Fibroblast of villous mesenchyme (primary cell): ENCODE data around the gene SLC19A3. TPM values are rescaled to one million over a fixed set of nuclear protein-coding genes. Genes with fewer than 3 reads are reported as not detected.

Experiments used
- DNase-seq: peaks from one replicate; pipeline ENCODE4 v3.0.0-alpha.2; 2010; ENCODE audit warnings: low read depth
- H3K4me3 ChIP-seq: 2 replicates; pipeline ENCODE4 v1.5.1; 2011; ENCODE audit warnings: low read depth, mild to moderate bottlenecking, low read length
- total RNA-seq: library from RNA; depleted of rRNA; stranded (reverse); fragments of >200 nt; gene quantifications from 2 replicates; pipeline ENCODE4 v1.2.3, GENCODE V29; 2012
- TF ChIP-seq, protein P1 (sequence below): IDR thresholded peaks from 2 replicates; pipeline ENCODE4 v1.5.1; 2012; ENCODE audit warnings: low read depth, mild to moderate bottlenecking, low read length; ENCODE audit not compliant: insufficient read depth

The SLC19A3 gene
- total RNA-seq, 1 donor, result under 0.01 TPM

GRCh38 chr2:227657199-227657845, 60.5 kb downstream of the SLC19A3 start:
- no peak overlapping the region for H3K4me3 ChIP-seq
- TF ChIP-seq, protein P1, sequence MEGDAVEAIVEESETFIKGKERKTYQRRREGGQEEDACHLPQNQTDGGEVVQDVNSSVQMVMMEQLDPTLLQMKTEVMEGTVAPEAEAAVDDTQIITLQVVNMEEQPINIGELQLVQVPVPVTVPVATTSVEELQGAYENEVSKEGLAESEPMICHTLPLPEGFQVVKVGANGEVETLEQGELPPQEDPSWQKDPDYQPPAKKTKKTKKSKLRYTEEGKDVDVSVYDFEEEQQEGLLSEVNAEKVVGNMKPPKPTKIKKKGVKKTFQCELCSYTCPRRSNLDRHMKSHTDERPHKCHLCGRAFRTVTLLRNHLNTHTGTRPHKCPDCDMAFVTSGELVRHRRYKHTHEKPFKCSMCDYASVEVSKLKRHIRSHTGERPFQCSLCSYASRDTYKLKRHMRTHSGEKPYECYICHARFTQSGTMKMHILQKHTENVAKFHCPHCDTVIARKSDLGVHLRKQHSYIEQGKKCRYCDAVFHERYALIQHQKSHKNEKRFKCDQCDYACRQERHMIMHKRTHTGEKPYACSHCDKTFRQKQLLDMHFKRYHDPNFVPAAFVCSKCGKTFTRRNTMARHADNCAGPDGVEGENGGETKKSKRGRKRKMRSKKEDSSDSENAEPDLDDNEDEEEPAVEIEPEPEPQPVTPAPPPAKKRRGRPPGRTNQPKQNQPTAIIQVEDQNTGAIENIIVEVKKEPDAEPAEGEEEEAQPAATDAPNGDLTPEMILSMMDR, result no peak
- DNase-seq, result peak; percentile 22

DNA sequence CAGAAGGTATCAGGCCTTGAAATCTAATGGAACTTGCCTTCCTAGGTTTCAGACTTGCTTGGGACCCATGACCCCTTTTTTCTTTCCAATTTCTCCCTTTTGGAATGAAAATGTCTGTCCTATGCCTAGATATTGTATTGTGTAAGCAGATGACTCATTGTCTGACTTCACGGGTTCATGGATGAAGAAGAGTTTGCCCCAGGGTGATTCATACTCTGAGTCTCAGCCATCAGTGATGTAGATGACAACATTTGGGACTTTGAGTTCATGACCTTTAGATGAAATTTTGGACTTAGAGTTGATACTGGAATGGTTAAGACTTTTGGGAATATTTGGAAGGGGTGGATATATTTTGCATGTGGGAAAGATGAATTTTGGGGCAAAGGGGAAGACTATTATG, 62.4 kb downstream of the SLC19A3 start:
- TF ChIP-seq, protein P1, result no peak
- H3K4me3 ChIP-seq, result no peak overlapping the region
- peak; percentile 90 for DNase-seq

GRCh38 chr2:227654426-227654825, 63.4 kb downstream of the SLC19A3 start:
- H3K4me3 ChIP-seq, result no peak overlapping the region
- TF ChIP-seq, protein P1, result no peak
- DNase-seq, result no peak

- peak; percentile 61 for DNase-seq
- no peak overlapping the region for H3K4me3 ChIP-seq
- TF ChIP-seq, protein P1, result no peak
These were observed 64.4 kb downstream of the SLC19A3 start for GRCh38 chr2:227653419-227653818.

DNA sequence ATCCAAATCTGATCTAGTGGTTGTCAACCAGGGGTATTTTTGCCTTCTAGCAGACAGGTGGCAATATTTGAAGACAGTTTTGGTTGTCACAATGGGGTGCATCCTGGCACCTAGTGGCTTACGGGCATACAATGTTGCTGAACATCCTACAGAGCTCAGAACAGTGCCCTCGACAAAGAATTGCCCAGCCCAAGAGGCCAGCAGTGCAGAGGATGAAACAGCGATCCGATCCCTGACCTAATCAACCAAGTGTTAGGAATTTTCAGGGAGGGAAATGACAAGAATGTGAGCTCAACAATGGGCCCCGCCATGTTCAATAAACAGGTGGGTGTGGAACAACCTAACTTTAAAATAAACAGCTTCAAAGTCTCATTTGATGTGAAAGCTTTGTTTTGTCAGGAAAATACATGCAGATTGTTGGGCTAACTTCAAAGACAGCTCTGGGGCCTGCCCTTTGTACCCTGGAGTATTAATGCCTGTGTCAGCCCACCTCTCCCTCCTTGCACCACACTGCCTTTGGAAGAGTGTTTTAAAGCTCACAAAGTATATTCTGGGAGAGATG, 73.8 kb downstream of the SLC19A3 start:
- no peak overlapping the region for H3K4me3 ChIP-seq
- TF ChIP-seq, protein P1, result no peak

GRCh38 chr2:227642656-227643055, 75.2 kb downstream of the SLC19A3 start:
- peak; percentile 96 for DNase-seq
- H3K4me3 ChIP-seq, result no peak overlapping the region
- TF ChIP-seq, protein P1, result no peak

More for the DNA sequence above, 73.8 kb downstream of the SLC19A3 start:
- no peak for DNase-seq
